CD4-positive, alpha-beta T cell treated with Interleukin-17A for 4 hours (primary cell): ENCODE measurements around the gene EDN1.

Experiments
- DNase-seq: peaks from one replicate; pipeline ENCODE4 v3.0.0-alpha.2; 2020; ENCODE audit warnings: mixed read lengths

The EDN1 gene

GRCh38 chr6:12289933-12290820 is at the start of gene EDN1:
EDN1 (plus strand) TSS chr6:12290361; CDS start chr6:12290630, 269 bp downstream.
- DNase-seq: peak; percentile 52

GRCh38 chr6:12241493-12242175 is 48.5 kb upstream of the EDN1 start:
- DNase-seq: no peak

GRCh38 chr6:12243169-12243568 is 47.0 kb upstream of the EDN1 start:
- no peak for DNase-seq

- DNase-seq: no peak
Measured at GRCh38 chr6:12245360-12245759, 44.8 kb upstream of the EDN1 start.

- no peak for DNase-seq
Measured at GRCh38 chr6:12245763-12246718, 44.1 kb upstream of the EDN1 start.

- no peak for DNase-seq
Measured at GRCh38 chr6:12246900-12247299, 43.3 kb upstream of the EDN1 start.

GRCh38 chr6:12249541-12250382 is 40.4 kb upstream of the EDN1 start:
- no peak for DNase-seq

GRCh38 chr6:12250383-12250770 is 39.8 kb upstream of the EDN1 start:
- no peak for DNase-seq

GRCh38 chr6:12254210-12254609 is 36.0 kb upstream of the EDN1 start:
- no peak for DNase-seq

GRCh38 chr6:12258191-12258590 is 32.0 kb upstream of the EDN1 start:
- no peak for DNase-seq

- DNase-seq: no peak
Measured at GRCh38 chr6:12258591-12259075, 31.5 kb upstream of the EDN1 start.

- DNase-seq: no peak
Measured at GRCh38 chr6:12260458-12261093, 29.6 kb upstream of the EDN1 start.

- DNase-seq: no peak
Measured at GRCh38 chr6:12261502-12261901, 28.7 kb upstream of the EDN1 start.

GRCh38 chr6:12262236-12263061 is 27.7 kb upstream of the EDN1 start:
- DNase-seq: no peak

- DNase-seq: no peak
Measured at GRCh38 chr6:12263403-12263802, 26.8 kb upstream of the EDN1 start.

GRCh38 chr6:12264671-12265070 is 25.5 kb upstream of the EDN1 start:
- DNase-seq: no peak

- no peak for DNase-seq
Measured at GRCh38 chr6:12265296-12265695, 24.9 kb upstream of the EDN1 start.

GRCh38 chr6:12265791-12266190 is 24.4 kb upstream of the EDN1 start:
- no peak for DNase-seq

GRCh38 chr6:12266571-12266970 is 23.6 kb upstream of the EDN1 start:
- DNase-seq: no peak

- no peak for DNase-seq
Measured at GRCh38 chr6:12269110-12269509, 21.1 kb upstream of the EDN1 start.
